CD4-positive, CD25-positive, alpha-beta regulatory T cell (primary cell): ENCODE measurements around the gene TFAP2C. TPM values are rescaled to one million over a fixed set of nuclear protein-coding genes. Genes with fewer than 3 reads are reported as not detected.

Experiments used
- ATAC-seq, 2 donors: fragments of 150-1000 bp; cut with Tn5 transposase; one replicate each; pipeline ENCODE4 v1.10.0; 2021; ENCODE audit warnings: low read depth in 2 of 2, moderate number of reproducible peaks in 2 of 2, moderate library complexity in 1 of 2
- DNase-seq, 3 donors: peaks; one replicate each; pipeline versions ENCODE4 v3.0.0 to v3.0.0-alpha.2; 2012 to 2022; ENCODE audit warnings: mixed read lengths in 1 of 3
- H3K27ac ChIP-seq: one replicate; pipeline ENCODE4 v1.7.0; 2013; ENCODE audit warnings: mild to moderate bottlenecking, low read length; ENCODE audit not compliant: insufficient read depth, poor library complexity, severe bottlenecking
- H3K27me3 ChIP-seq: one replicate; pipeline ENCODE4 v1.7.0; 2013; ENCODE audit warnings: low read length; ENCODE audit not compliant: control insufficient read depth, insufficient read depth
- H3K36me3 ChIP-seq: one replicate; pipeline ENCODE4 v1.7.0; 2013; ENCODE audit warnings: mild to moderate bottlenecking, low read length, moderate library complexity; ENCODE audit not compliant: control insufficient read depth, insufficient read depth
- H3K4me1 ChIP-seq: 2 replicates; pipeline ENCODE4 v1.7.0; 2013; ENCODE audit warnings: mild to moderate bottlenecking, low read length; ENCODE audit not compliant: insufficient read depth, control insufficient read depth, poor library complexity, severe bottlenecking
- H3K4me3 ChIP-seq: one replicate; pipeline ENCODE4 v1.7.0; 2013; ENCODE audit warnings: low read depth, mild to moderate bottlenecking, low read length, moderate library complexity
- H3K9me3 ChIP-seq, 2 experiments: 1 replicate in 1 of 2; 2 replicates in 1 of 2; pipeline ENCODE4 v1.7.0; 2013; ENCODE audit warnings: low read length in 2 of 2, mild to moderate bottlenecking in 1 of 2, moderate library complexity in 1 of 2; ENCODE audit not compliant: control insufficient read depth in 2 of 2
- H3K27ac Mint-ChIP-seq, 3 donors: one replicate each; pipeline ENCODE4 v1.8.0; 2020 to 2022; ENCODE audit warnings: mild to moderate bottlenecking in 3 of 3, mixed read lengths in 3 of 3, moderate library complexity in 2 of 3
- H3K27me3 Mint-ChIP-seq: one replicate; pipeline ENCODE4 v1.8.0; 2022; ENCODE audit warnings: mild to moderate bottlenecking, mixed read lengths
- H3K36me3 Mint-ChIP-seq: one replicate; pipeline ENCODE4 v1.8.0; 2020; ENCODE audit warnings: mixed read lengths
- H3K4me1 Mint-ChIP-seq, 4 donors: one replicate each; pipeline ENCODE4 v1.8.0; 2020 to 2022; ENCODE audit warnings: mixed read lengths in 4 of 4, mild to moderate bottlenecking in 1 of 4
- H3K4me3 Mint-ChIP-seq, 4 donors: one replicate each; pipeline ENCODE4 v1.8.0; 2020 to 2022; ENCODE audit warnings: mild to moderate bottlenecking in 4 of 4, mixed read lengths in 4 of 4, moderate library complexity in 3 of 4
- H3K9me3 Mint-ChIP-seq, 7 donors: one replicate each; pipeline ENCODE4 v1.8.0; 2020 to 2022; ENCODE audit warnings: mixed read lengths in 7 of 7, mild to moderate bottlenecking in 3 of 7, moderate library complexity in 2 of 7
- polyA plus RNA-seq, 4 donors: library from polyadenylated mRNA; unstranded; fragments of 300-500 nt; fragmentation: Illumina TruSeq; gene quantifications; one replicate each; pipeline ENCODE4 v1.2.3, GENCODE V29; 2021
- total RNA-seq: library from RNA; stranded (reverse); gene quantifications from one replicate; pipeline ENCODE4 v1.2.3, GENCODE V29; 2022

Gene TFAP2C
- total and polyA plus RNA-seq, 5 donors from 2014 or later: not detected

DNA sequence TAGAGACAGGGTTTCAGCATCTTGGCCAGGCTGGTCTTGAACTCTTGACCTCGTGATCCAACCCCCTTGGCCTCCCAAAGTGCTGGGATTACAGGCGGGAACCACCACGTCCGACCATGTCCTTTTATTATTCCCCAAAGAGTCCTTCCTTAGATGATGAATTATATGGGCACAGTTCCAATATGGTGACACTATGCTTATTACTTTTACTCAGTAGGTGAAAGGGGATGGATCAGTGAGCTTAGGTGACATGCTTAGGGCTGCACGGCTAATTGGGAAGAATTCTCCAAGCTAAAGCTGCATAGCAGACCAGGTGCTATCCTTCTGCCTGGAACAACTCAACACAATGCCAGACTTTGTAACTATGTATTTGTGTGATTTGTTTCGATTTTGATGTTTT, 38.2 kb upstream of the TFAP2C start:
- H3K36me3 Mint-ChIP-seq: no peaks in the 10 kb centered on the region
- H3K27me3 Mint-ChIP-seq: no peaks in the 10 kb centered on the region
- no peak overlapping the region for H3K4me3 Mint-ChIP-seq
- no peak for DNase-seq
- Histone ChIP-seq H3K27ac (no peak overlapping the region), H3K36me3 (no peaks in the 10 kb centered on the region), H3K27me3 (no peaks in the 10 kb centered on the region), H3K4me3 (no peak overlapping the region), H3K4me1 (no peaks in the 10 kb centered on the region), H3K9me3 (no peaks in the 10 kb centered on the region)
- H3K4me1 Mint-ChIP-seq: no peaks in the 10 kb centered on the region
- peaks cover 0 to 1% (median 0%) of the 10 kb centered on the region in 7 donors for H3K9me3 Mint-ChIP-seq
- ATAC-seq: no peak
- no peak overlapping the region for H3K27ac Mint-ChIP-seq

DNA sequence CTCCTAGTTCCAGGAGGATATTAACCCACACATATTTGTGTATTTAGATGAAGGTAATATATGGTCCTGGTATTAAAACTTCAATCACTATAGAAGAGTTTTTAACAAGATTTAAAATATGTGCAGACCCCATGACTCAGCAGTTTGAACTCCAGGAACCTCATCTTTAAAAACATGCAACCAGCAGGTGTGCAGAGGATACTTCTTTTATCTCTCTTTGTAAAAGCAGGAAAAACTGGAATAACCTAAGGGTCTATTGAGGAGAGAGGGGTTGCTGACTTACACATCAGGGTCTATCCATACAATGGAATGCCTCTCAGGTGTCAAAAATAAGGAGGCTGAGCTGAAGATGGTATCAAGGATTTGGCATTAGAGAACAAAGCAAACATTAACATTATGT, 36.9 kb upstream of the TFAP2C start:
- peaks cover 0 to 1% (median 0%) of the 10 kb centered on the region in 7 donors for H3K9me3 Mint-ChIP-seq
- H3K36me3 Mint-ChIP-seq: no peaks in the 10 kb centered on the region
- no peak overlapping the region for H3K27ac Mint-ChIP-seq
- H3K4me1 Mint-ChIP-seq: no peaks in the 10 kb centered on the region
- ATAC-seq (no peak), DNase-seq (no peak)
- H3K27ac ChIP-seq: no peak overlapping the region
- no peaks in the 10 kb centered on the region for H3K4me1 ChIP-seq
- H3K4me3 ChIP-seq: no peak overlapping the region
- no peaks in the 10 kb centered on the region for H3K27me3 Mint-ChIP-seq
- H3K27me3 ChIP-seq: no peaks in the 10 kb centered on the region
- H3K36me3 ChIP-seq: no peaks in the 10 kb centered on the region
- no peak overlapping the region for H3K4me3 Mint-ChIP-seq
- H3K9me3 ChIP-seq: no peaks in the 10 kb centered on the region

GRCh38 chr20:56592817-56593216, 36.3 kb upstream of the TFAP2C start:
- ATAC-seq (no peak), DNase-seq (no peak)
- Mint-ChIP-seq H3K9me3 (peaks cover 0 to 1% (median 0%) of the 10 kb centered on the region in 7 donors), H3K27me3 (no peaks in the 10 kb centered on the region), H3K4me3 (no peak overlapping the region), H3K36me3 (no peaks in the 10 kb centered on the region), H3K27ac (no peak overlapping the region), H3K4me1 (no peaks in the 10 kb centered on the region)
- Histone ChIP-seq H3K27me3 (no peaks in the 10 kb centered on the region), H3K4me1 (no peaks in the 10 kb centered on the region), H3K36me3 (no peaks in the 10 kb centered on the region), H3K9me3 (no peaks in the 10 kb centered on the region), H3K27ac (no peak overlapping the region), H3K4me3 (no peak overlapping the region)

GRCh38 chr20:56595746-56596475, 33.2 kb upstream of the TFAP2C start:
- H3K27me3 Mint-ChIP-seq: no peaks in the 10 kb centered on the region
- Histone ChIP-seq H3K36me3 (no peaks in the 10 kb centered on the region), H3K4me1 (no peaks in the 10 kb centered on the region), H3K27ac (no peak overlapping the region), H3K27me3 (no peaks in the 10 kb centered on the region), H3K9me3 (no peaks in the 10 kb centered on the region), H3K4me3 (no peak overlapping the region)
- H3K36me3 Mint-ChIP-seq: no peaks in the 10 kb centered on the region
- ATAC-seq: no peak
- H3K9me3 Mint-ChIP-seq: no peaks in the 10 kb centered on the region
- DNase-seq: no peak
- H3K4me1 Mint-ChIP-seq: no peaks in the 10 kb centered on the region
- H3K4me3 Mint-ChIP-seq: no peak overlapping the region
- peak overlapping the region in 1 of 3 donors; percentile 63 for H3K27ac Mint-ChIP-seq

DNA sequence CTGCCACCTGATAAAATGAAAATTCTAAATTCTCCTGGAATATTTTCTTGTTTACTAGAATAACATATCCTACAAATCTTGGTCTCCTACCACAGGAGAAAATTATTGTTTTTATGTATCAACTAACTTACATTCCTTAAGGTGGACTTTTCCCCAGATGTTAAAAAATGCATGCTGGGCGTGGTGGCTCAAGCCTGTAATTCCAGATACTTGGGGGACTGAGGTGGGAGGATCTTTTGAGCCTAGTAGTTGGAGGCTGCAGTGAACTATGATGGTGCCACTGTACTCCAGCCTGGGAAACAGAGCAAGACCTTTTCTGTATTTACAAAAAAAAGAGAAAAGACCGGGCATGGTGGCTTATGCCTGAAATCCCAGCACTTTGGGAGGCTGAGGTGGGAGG, 27.9 kb upstream of the TFAP2C start:
- Mint-ChIP-seq H3K4me1 (no peaks in the 10 kb centered on the region), H3K27ac (no peak overlapping the region)

GRCh38 chr20:56604673-56605072, 24.4 kb upstream of the TFAP2C start:
- Mint-ChIP-seq H3K4me1 (no peaks in the 10 kb centered on the region), H3K27ac (no peak overlapping the region), H3K36me3 (no peaks in the 10 kb centered on the region), H3K9me3 (peaks cover 0 to 2% (median 0%) of the 10 kb centered on the region in 7 donors), H3K27me3 (no peaks in the 10 kb centered on the region), H3K4me3 (no peak overlapping the region)
- DNase-seq: no peak
- no peaks in the 10 kb centered on the region for H3K9me3 ChIP-seq
- no peaks in the 10 kb centered on the region for H3K36me3 ChIP-seq
- ATAC-seq: no peak
- H3K27me3 ChIP-seq: no peaks in the 10 kb centered on the region
- H3K4me1 ChIP-seq: no peaks in the 10 kb centered on the region
- no peak overlapping the region for H3K4me3 ChIP-seq
- H3K27ac ChIP-seq: no peak overlapping the region

More for the DNA sequence above, 27.9 kb upstream of the TFAP2C start:
- H3K4me1 ChIP-seq: no peaks in the 10 kb centered on the region
- H3K9me3 ChIP-seq: no peaks in the 10 kb centered on the region
- H3K9me3 Mint-ChIP-seq: no peaks in the 10 kb centered on the region
- H3K36me3 Mint-ChIP-seq: no peaks in the 10 kb centered on the region
- DNase-seq (no peak), ATAC-seq (no peak)
- no peaks in the 10 kb centered on the region for H3K36me3 ChIP-seq
- no peaks in the 10 kb centered on the region for H3K27me3 ChIP-seq
- no peak overlapping the region for H3K4me3 Mint-ChIP-seq
- H3K4me3 ChIP-seq: no peak overlapping the region
- no peaks in the 10 kb centered on the region for H3K27me3 Mint-ChIP-seq
- H3K27ac ChIP-seq: no peak overlapping the region

DNA sequence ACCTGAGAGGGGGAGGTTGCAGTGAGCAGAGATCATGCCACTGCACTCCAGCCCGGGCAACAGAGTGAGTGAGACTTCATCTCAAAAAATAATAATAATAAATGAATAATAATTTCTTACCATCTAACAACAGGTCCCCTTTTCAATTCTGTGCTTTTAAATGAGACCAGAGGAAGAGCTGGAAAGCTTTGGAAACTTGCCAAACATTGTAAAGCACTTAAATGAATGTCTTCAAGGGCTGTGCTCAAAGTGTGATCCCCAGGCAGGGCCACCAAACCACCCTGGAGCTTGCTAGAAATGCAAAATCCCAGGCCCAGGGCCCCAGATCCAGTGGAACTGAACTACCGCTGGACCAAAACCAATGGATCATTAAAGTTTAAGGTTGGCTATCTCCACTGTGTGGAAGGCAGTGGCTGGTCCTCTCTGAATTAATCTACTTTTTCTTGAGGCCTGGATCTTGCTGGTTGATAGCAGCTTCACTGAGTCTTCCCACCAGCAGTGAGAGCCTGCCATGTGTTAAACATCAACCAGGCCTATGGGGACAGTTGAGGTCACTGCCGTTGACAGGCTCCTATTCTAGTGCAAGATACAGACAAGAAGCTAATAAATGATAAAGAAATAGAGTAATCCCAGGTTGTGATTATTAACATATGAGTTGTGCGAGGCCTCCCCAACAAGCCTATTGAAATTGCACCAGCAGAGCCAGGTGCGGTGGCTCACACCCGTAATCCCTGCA, 23.7 kb upstream of the TFAP2C start:
- peaks cover 0 to 2% (median 0%) of the 10 kb centered on the region in 7 donors for H3K9me3 Mint-ChIP-seq
- no peak overlapping the region for H3K4me3 ChIP-seq
- DNase-seq (no peak), ATAC-seq (no peak)
- H3K27me3 ChIP-seq: no peaks in the 10 kb centered on the region
- no peak overlapping the region for H3K4me3 Mint-ChIP-seq
- no peaks in the 10 kb centered on the region for H3K27me3 Mint-ChIP-seq
- H3K9me3 ChIP-seq: no peaks in the 10 kb centered on the region
- no peak overlapping the region for H3K27ac ChIP-seq
- H3K36me3 Mint-ChIP-seq: no peaks in the 10 kb centered on the region
- H3K4me1 ChIP-seq: no peaks in the 10 kb centered on the region
- no peaks in the 10 kb centered on the region for H3K36me3 ChIP-seq
- no peak overlapping the region for H3K27ac Mint-ChIP-seq
- H3K4me1 Mint-ChIP-seq: no peaks in the 10 kb centered on the region
